Measurements from ENCODE around the gene NUDCD3.

DNA sequence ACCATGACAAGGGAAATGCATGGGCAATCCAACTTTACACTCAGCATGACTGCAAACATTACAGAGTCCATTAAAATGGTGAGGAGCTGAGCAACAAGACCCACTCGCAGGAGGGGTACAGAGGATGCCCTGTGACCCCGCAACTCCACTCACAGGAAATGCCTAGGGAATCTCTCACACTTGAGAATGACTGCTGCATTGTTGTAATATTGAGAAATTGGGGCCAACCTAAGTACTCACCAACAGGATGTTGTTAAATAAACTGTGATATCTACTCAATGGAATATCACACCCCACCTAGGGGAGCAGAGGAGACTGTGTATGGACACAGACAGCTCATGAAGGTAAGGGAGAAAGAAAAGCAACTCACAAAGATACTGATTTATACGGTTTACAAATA, 111.7 kb downstream of the NUDCD3 start:
- TF ChIP-seq, protein P1, sequence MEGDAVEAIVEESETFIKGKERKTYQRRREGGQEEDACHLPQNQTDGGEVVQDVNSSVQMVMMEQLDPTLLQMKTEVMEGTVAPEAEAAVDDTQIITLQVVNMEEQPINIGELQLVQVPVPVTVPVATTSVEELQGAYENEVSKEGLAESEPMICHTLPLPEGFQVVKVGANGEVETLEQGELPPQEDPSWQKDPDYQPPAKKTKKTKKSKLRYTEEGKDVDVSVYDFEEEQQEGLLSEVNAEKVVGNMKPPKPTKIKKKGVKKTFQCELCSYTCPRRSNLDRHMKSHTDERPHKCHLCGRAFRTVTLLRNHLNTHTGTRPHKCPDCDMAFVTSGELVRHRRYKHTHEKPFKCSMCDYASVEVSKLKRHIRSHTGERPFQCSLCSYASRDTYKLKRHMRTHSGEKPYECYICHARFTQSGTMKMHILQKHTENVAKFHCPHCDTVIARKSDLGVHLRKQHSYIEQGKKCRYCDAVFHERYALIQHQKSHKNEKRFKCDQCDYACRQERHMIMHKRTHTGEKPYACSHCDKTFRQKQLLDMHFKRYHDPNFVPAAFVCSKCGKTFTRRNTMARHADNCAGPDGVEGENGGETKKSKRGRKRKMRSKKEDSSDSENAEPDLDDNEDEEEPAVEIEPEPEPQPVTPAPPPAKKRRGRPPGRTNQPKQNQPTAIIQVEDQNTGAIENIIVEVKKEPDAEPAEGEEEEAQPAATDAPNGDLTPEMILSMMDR (conservative IDR thresholded peaks at IDR 0.05; ENCODE audit: low read length), result no peak
- TF ChIP-seq EZH2phosphoT487 (IDR thresholded peaks at IDR 0.05; ENCODE audit: borderline replicate concordance), result no peak
